ENCODE results near the gene CARF.

CARF gene

DNA sequence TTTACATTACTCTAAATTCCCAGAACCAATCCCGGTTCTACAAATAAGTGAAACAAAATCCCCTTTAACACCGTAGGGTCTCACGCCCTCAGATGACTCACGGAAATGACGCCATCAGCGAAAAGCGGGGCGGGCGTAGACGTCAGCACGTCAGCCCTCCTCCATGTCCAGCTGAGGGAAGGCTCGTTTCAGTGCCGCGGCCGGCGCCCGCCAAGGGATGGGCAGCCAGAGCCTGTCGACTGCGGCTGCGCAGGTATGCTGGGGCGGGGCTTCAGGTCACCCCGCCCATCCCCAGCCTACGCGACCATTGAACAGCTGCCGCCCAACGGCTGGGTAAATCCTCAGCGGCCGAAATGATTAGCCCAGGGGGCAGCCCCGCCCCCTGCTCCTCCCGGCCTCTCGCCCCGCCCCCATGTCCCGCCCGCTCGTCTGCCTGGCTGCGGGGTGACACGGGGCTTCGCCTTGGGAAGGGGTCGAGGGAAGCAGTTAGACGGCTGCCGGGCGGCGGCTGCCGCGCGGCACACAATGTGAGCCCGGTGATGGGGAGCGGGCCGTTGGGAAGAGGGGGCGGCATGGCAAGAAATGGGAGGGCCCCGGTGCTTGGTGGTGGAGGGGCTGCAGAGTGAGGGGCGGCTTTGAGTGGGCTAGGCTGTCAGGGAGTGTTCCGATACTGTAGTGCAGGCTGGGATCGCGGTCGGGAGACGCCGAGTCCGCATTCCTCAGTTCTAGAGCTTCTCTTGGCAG, 102.6 kb downstream of the CARF start, which contains the start of gene NBEAL1:
NBEAL1 (plus strand) TSS at position 420 of the 744 bp plus-strand sequence. CDS start 1,510 bp downstream, outside the sequence.
- TF ChIP-seq, protein P1, sequence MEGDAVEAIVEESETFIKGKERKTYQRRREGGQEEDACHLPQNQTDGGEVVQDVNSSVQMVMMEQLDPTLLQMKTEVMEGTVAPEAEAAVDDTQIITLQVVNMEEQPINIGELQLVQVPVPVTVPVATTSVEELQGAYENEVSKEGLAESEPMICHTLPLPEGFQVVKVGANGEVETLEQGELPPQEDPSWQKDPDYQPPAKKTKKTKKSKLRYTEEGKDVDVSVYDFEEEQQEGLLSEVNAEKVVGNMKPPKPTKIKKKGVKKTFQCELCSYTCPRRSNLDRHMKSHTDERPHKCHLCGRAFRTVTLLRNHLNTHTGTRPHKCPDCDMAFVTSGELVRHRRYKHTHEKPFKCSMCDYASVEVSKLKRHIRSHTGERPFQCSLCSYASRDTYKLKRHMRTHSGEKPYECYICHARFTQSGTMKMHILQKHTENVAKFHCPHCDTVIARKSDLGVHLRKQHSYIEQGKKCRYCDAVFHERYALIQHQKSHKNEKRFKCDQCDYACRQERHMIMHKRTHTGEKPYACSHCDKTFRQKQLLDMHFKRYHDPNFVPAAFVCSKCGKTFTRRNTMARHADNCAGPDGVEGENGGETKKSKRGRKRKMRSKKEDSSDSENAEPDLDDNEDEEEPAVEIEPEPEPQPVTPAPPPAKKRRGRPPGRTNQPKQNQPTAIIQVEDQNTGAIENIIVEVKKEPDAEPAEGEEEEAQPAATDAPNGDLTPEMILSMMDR (IDR thresholded peaks at IDR 0.05; ENCODE audit: low read depth, low read length): no peak
- peak; percentile 99 for DNase-seq (ENCODE audit: extremely low read depth, low read depth)

DNA sequence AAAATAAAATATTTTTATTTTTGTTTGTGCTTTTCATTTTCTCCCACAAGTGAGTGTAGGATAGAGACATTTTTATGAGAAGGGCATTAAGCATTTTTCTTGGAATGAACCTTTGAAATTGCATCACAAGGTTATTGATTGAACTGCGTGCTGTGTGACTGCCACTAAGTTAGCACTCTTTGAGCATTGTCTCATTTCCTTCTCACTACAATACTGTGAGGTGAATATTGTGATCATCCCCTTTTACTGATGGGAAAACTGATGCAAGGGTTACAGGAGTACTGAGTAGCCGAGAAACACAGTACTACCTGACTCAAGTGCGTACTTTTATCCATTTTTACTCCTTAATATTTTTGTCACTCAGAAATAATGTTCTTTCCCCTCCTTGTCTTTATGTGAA, 104.6 kb downstream of the CARF start:
- no peak for DNase-seq (ENCODE audit: extremely low read depth, low read depth)
- TF ChIP-seq, protein P1 (IDR thresholded peaks at IDR 0.05; ENCODE audit: low read depth, low read length): no peak

DNA sequence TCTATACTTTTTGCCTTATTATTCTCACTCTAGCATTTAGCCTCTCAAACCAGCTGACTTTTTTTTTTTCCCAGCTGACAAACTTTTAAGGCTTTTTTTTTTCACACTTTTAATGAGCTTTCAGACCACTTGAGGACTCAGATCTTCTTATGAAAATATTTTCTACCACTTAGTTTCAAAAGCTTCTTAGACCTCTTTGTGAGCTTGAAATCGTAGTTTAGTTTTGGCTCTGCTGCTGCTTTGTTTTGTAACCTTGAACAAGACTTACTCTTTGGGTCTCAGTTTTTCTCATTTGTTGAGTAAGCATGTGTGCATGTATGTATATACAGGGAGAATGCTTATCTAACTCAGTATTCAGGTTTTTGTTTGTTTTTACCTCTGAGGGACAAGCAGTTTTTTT, 106.1 kb downstream of the CARF start:
- DNase-seq (ENCODE audit: extremely low read depth, low read depth): no peak

DNA sequence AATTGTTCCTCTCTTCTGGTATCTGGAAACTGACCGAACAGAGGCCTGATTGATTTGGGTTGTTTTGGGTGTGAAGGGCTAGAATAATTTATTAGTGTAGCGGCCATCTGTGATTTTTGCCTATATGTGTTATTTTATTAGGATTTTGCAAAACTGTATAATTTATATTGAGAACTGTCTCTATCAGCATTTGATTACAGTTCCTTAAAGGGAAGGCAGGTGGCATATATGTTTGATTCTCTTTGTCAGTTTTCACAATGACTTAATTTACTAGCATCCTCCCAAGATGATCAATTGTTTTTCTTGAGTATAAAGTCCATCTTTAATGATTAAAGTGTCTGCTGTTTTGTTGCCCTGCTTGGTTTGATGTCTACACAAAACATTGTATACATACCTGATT, 107.1 kb downstream of the CARF start:
- DNase-seq (ENCODE audit: extremely low read depth, low read depth): no peak
- TF ChIP-seq, protein P1 (IDR thresholded peaks at IDR 0.05; ENCODE audit: low read depth, low read length): no peak

More for the DNA sequence above, 106.1 kb downstream of the CARF start:
- TF ChIP-seq, protein P1 (IDR thresholded peaks at IDR 0.05; ENCODE audit: low read depth, low read length): no peak

DNA sequence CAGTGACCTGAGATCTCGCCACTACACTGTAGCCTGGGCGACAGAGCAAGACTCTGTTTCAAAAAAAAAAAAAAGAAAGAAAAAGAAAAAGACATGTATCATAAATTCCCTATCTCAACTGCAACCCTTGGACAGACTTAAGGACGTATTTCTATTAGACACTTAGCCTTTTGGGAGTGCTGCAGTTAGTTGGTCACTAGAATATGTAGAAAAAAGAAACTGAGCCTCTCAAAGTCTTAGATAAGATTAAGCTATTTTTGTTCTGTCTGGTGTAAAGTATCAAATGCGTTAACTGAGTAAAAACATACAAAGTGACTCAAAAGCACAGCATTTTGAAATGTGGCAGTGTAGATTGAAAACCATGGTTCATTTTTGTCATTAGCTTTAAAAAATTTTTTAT, 109.9 kb downstream of the CARF start:
- TF ChIP-seq, protein P1 (IDR thresholded peaks at IDR 0.05; ENCODE audit: low read depth, low read length): no peak
- no peak for DNase-seq (ENCODE audit: extremely low read depth, low read depth)

DNA sequence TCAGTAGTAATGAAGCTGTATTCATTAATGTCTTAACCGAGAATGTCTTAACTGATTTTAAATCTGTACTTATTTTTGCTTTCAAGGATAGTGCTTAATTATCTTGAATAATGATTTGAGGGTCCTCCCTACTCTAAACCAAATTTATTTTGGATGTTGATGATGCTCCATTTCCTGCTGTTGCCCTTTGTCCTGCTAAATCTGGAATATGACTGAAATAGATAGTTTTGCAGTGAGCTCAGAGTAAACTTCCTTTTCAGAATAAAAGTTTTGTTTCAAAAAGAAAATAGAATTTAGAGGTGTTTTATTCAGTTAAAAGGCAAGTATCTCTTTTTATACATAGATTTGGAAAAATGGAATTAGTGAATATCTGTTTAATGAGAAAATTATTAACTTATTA, 110.7 kb downstream of the CARF start:
- DNase-seq (ENCODE audit: extremely low read depth, low read depth): no peak
- TF ChIP-seq, protein P1 (IDR thresholded peaks at IDR 0.05; ENCODE audit: low read depth, low read length): no peak

DNA sequence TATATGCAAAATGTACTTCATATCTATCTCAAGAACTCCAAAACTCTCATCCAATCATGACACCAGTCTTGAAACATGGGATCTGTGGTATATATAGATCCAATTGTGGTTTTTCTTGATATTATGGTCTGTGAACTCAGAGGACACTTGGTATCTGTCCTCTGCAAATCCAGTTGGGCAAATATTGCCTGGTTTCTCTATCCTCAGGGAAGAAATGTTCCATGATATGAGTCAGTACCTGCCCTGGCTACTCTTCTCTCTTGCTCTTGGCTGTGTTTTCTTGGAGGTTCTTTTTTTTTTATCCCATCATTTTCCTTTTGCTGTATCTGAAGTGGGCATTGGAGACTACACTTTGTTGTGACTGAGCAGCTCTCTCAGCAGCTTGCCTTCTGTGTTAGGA, 113.5 kb downstream of the CARF start:
- no peak for DNase-seq (ENCODE audit: extremely low read depth, low read depth)
- TF ChIP-seq, protein P1 (IDR thresholded peaks at IDR 0.05; ENCODE audit: low read depth, low read length): no peak

All from AG09319 (cell line).